K562 (cell line): ENCODE results near the gene CREB3L2. TPM values are rescaled to one million over a fixed set of nuclear protein-coding genes. Genes with fewer than 3 reads are reported as not detected.

Experiments used
- ATAC-seq: fragments of 200-7000 bp; cut with Tn5 transposase; 3 replicates; pipeline ENCODE4 v1.9.1; 2020; ENCODE audit warnings: moderate library complexity
- BruUV-seq: library from RNA; stranded (reverse); fragments of 400-500 nt; replicated peaks from 2 replicates; lab custom pipeline; 2021; lab: Mats Ljungman, UMichigan
- CTCF ChIA-PET: fragments of 300-600 bp; formaldehyde crosslinking; extraction: SDS; loops from one replicate; lab custom pipeline; 2021; ENCODE audit warnings: low intra/inter-chr PET ratio; lab: Yijun Ruan, JAX
- POLR2A ChIA-PET: fragments of 300-600, 350-650 bp; sonication (Branson Sonifier 250); formaldehyde crosslinking; extraction: SDS; loops from one replicate; lab custom pipeline; 2021; ENCODE audit warnings: antibody characterized with exemption, inconsistent platforms; lab: Yijun Ruan, JAX
- DNase-seq, 4 experiments: peaks; one replicate each; pipeline versions ENCODE4 v3.0.0 to v3.0.0-alpha.2; 2011 to 2018; ENCODE audit warnings: low spot score in 3 of 4, mixed read lengths in 3 of 4; ENCODE audit errors: extremely low read depth in 1 of 4
- FAIRE-seq: peaks from 2 replicates; lab custom pipeline; 2011; peaks lifted over from hg19 to GRCh38; lab: Jason Lieb, UNC
- H2AFZ ChIP-seq: 2 replicates; pipeline ENCODE4 v1.6.0; 2011; ENCODE audit warnings: low read depth, low read length, control low read depth, inconsistent platforms
- H3K27ac ChIP-seq: fragments of 200-600 bp; 3 replicates; pipeline ENCODE4 v1.8.0; 2011; ENCODE audit warnings: low read depth, mild to moderate bottlenecking, control low read depth, inconsistent platforms, low read length, moderate library complexity, mixed read lengths; ENCODE audit errors: extremely low read depth
- H3K27me3 ChIP-seq, 2 experiments: fragments of 300-600 bp in 1 of 2; 2 replicates in 1 of 2; 3 replicates in 1 of 2; pipeline versions ENCODE4 v1.6.0 to v1.8.0; 2011; ENCODE audit warnings: inconsistent platforms in 2 of 2, low read length in 2 of 2, mild to moderate bottlenecking in 1 of 2, mixed read lengths in 1 of 2, moderate library complexity in 1 of 2; ENCODE audit not compliant: control insufficient read depth in 2 of 2, insufficient read depth in 2 of 2
- H3K36me3 ChIP-seq: fragments of 300-600 bp; 3 replicates; pipeline ENCODE4 v1.8.0; 2011; ENCODE audit warnings: mild to moderate bottlenecking, low read length, inconsistent platforms; ENCODE audit not compliant: control insufficient read depth, insufficient read depth
- H3K4me1 ChIP-seq, 2 experiments: fragments of 200-600 bp in 1 of 2; replicated peaks in 1 of 2; 2 replicates in 1 of 2; 3 replicates in 1 of 2; pipeline versions ENCODE4 v1.5.1 to v1.8.0; 2011; ENCODE audit warnings: inconsistent platforms in 2 of 2, low read length in 2 of 2, mild to moderate bottlenecking in 1 of 2, mixed read lengths in 1 of 2, moderate library complexity in 1 of 2; ENCODE audit not compliant: control insufficient read depth in 2 of 2, insufficient read depth in 2 of 2
- H3K4me2 ChIP-seq: 2 replicates; pipeline ENCODE4 v1.6.1; 2011; ENCODE audit warnings: low read length, control low read depth, inconsistent platforms, mixed read lengths; ENCODE audit not compliant: insufficient read depth
- H3K4me3 ChIP-seq: fragments of 200-600 bp; sonication (generic), shearing (Covaris generic); 2 replicates; pipeline ENCODE4 v1.5.1; 2016; ENCODE audit warnings: control low read depth, inconsistent platforms
- H3K79me2 ChIP-seq: fragments of 200-600 bp; 3 replicates; pipeline ENCODE4 v1.8.0; 2011; ENCODE audit warnings: low read length, inconsistent platforms; ENCODE audit not compliant: control insufficient read depth, insufficient read depth
- H3K9ac ChIP-seq, 2 experiments: 2 replicates each; pipeline versions ENCODE4 v1.6.0 to v1.6.1; 2011; ENCODE audit warnings: low read depth in 2 of 2, low read length in 2 of 2, control low read depth in 1 of 2, inconsistent platforms in 1 of 2, mild to moderate bottlenecking in 1 of 2, mixed read lengths in 1 of 2; ENCODE audit not compliant: insufficient read depth in 1 of 2
- H3K9me1 ChIP-seq: one replicate; pipeline ENCODE4 v1.6.0; 2011; ENCODE audit warnings: inconsistent platforms, mild to moderate bottlenecking, low read length, moderate library complexity; ENCODE audit not compliant: control insufficient read depth, insufficient read depth
- H3K9me3 ChIP-seq: replicated peaks from 2 replicates; pipeline ENCODE4 v1.5.1; 2011; ENCODE audit warnings: low read depth, low read length, inconsistent platforms; ENCODE audit not compliant: control insufficient read depth, insufficient read depth
- H4K20me1 ChIP-seq: replicated peaks from 2 replicates; pipeline ENCODE4 v1.6.1; 2011; ENCODE audit warnings: low read length, inconsistent platforms, mixed read lengths; ENCODE audit not compliant: control insufficient read depth, insufficient read depth
- ATF4 ChIP-seq: fragments of 450-650 bp; formaldehyde crosslinking; IDR thresholded peaks from 2 replicates; pipeline ENCODE4 v1.4.0; 2022; ENCODE audit warnings: mild to moderate bottlenecking, moderate library complexity
- ATF7 ChIP-seq: fragments of 450-650 bp; IDR thresholded peaks from 2 replicates; pipeline ENCODE4 v1.7.1; 2014; ENCODE audit warnings: mild to moderate bottlenecking, moderate library complexity
- BRCA1 ChIP-seq, 2 experiments: fragments of 450-650 bp in 1 of 2; sonication (generic) in 1 of 2; formaldehyde crosslinking in 1 of 2; IDR thresholded peaks; 2 replicates each; pipeline versions ENCODE4 v1.5.0 to v1.6.1; 2017 to 2020; ENCODE audit warnings: mild to moderate bottlenecking in 1 of 2, missing genetic modification reagents in 1 of 2
- CBX3 ChIP-seq, 2 experiments: IDR thresholded peaks; 1 replicate in 1 of 2; 2 replicates in 1 of 2; pipeline ENCODE4 v1.6.1; 2012; ENCODE audit warnings: inconsistent platforms in 2 of 2, low read length in 2 of 2, borderline replicate concordance in 1 of 2, control low read depth in 1 of 2
- CREB3 ChIP-seq: fragments of 450-650 bp; conservative IDR thresholded peaks from 2 replicates; pipeline ENCODE4 v1.6.1; 2016; ENCODE audit warnings: missing genetic modification characterization, low read depth, mild to moderate bottlenecking, missing compliant biosample characterization, moderate library complexity
- CXXC5 ChIP-seq: fragments of 250-450 bp; sonication (Bioruptor Pico); IDR thresholded peaks from 2 replicates; pipeline ENCODE4 v1.8.0; 2022; ENCODE audit warnings: inconsistent platforms, mild to moderate bottlenecking, moderate library complexity
- FOXA3 ChIP-seq, 2 experiments: fragments of 450-650 bp in 1 of 2; sonication (generic) in 1 of 2; formaldehyde crosslinking; IDR thresholded peaks in 1 of 2; conservative IDR thresholded peaks in 1 of 2; 2 replicates each; pipeline versions ENCODE4 v1.4.0 to v1.8.0; 2020 to 2022; ENCODE audit warnings: mild to moderate bottlenecking in 2 of 2, missing genetic modification reagents in 1 of 2
- HIVEP1 ChIP-seq: fragments of 250-450 bp; sonication (Bioruptor Pico); IDR thresholded peaks from 2 replicates; pipeline ENCODE4 v1.4.0; 2020; ENCODE audit warnings: mild to moderate bottlenecking
- IRF1 ChIP-seq: sonication (generic); formaldehyde crosslinking; IDR thresholded peaks from 2 replicates; pipeline ENCODE4 v1.8.0; 2022; ENCODE audit warnings: missing genetic modification reagents, mild to moderate bottlenecking, borderline replicate concordance
- IRF2 ChIP-seq: sonication (generic); formaldehyde crosslinking; IDR thresholded peaks from 2 replicates; pipeline ENCODE4 v1.8.1; 2022; ENCODE audit warnings: mild to moderate bottlenecking, missing genetic modification reagents
- MAZ ChIP-seq, 2 experiments: fragments of 450-650 bp in 1 of 2; sonication (generic) in 1 of 2; formaldehyde crosslinking; IDR thresholded peaks in 1 of 2; conservative IDR thresholded peaks in 1 of 2; 2 replicates each; pipeline versions ENCODE4 v1.4.0 to v1.5.0; 2020; ENCODE audit warnings: mild to moderate bottlenecking in 1 of 2, missing genetic modification reagents in 1 of 2
- NELFE ChIP-seq: IDR thresholded peaks from 2 replicates; pipeline ENCODE4 v1.6.1; 2011; ENCODE audit warnings: mild to moderate bottlenecking; ENCODE audit not compliant: insufficient read depth, insufficient read length
- RAD51 ChIP-seq: fragments of 450-650 bp; IDR thresholded peaks from 2 replicates; pipeline ENCODE4 v1.7.1; 2016; ENCODE audit warnings: low read depth, mild to moderate bottlenecking, borderline replicate concordance
- SRSF7 ChIP-seq: fragments of 200-400 bp; formaldehyde crosslinking; optimal IDR thresholded peaks from 2 replicates; pipeline ENCODE3; 2017; ENCODE audit warnings: mild to moderate bottlenecking, low read depth, low read length
- ZBTB12 ChIP-seq: fragments of 250-450 bp; sonication (Bioruptor Pico); IDR thresholded peaks from 2 replicates; pipeline ENCODE4 v1.4.0; 2020
- ZC3H8 ChIP-seq: fragments of 450-650 bp; IDR thresholded peaks from 2 replicates; pipeline ENCODE4 v1.6.1; 2017
- ZNF408 ChIP-seq: fragments of 250-450 bp; sonication (Bioruptor Pico); IDR thresholded peaks from 2 replicates; pipeline ENCODE4 v1.4.0; 2020; ENCODE audit warnings: low read depth, mild to moderate bottlenecking, moderate library complexity
- ZNF584 ChIP-seq: fragments of 200-800 bp; sonication (Bioruptor generic); IDR thresholded peaks from 2 replicates; pipeline ENCODE4 v1.6.1; 2016; ENCODE audit warnings: low read depth, mild to moderate bottlenecking, missing genetic modification characterization, missing compliant biosample characterization
- WGBS: fragments of 100-300 bp; shearing (Covaris generic); methylation state at CpG from one replicate; pipeline ENCODE4 v1.1.6; 2016; ENCODE audit warnings: low coverage, mixed read lengths; ENCODE audit not compliant: insufficient coverage; ENCODE audit errors: missing lambda C conversion rate; 5-methylcytosine and 5-hydroxymethylcytosine counted together
- in situ Hi-C: fragments of 300-500 bp; cut with MboI; formaldehyde crosslinking; loops from 4 replicates; pipeline ENCODE4 v1.15.0; 2018; ENCODE audit warnings: inconsistent platforms, mixed read lengths
- intact Hi-C: fragments of 100-400 bp; cut with micrococcal nuclease; formaldehyde crosslinking; loops from 2 replicates; pipeline ENCODE4 v1.14.2; 2022
- polyA plus RNA-seq, 8 experiments: library from polyadenylated mRNA; depleted of rRNA in 4 of 8; stranded (reverse) in 5 of 8; unstranded in 3 of 8; fragments of >200 nt; fragmentation: Nextera tagmentation in 2 of 8; fragmentation: Illumina TruSeq in 1 of 8; extraction: Ambion mirVana in 2 of 8; extraction: Trizol in 1 of 8; gene quantifications; 2 replicates each; pipeline versions ENCODE4 v1.2.1 to v1.2.3, GENCODE V29; 2011 to 2014; ENCODE audit warnings: inconsistent platforms in 1 of 8, missing spikeins in 1 of 8
- total RNA-seq, 7 experiments: library from RNA; depleted of rRNA in 6 of 7; stranded (reverse); fragments of >200 nt in 6 of 7; fragmentation: Illumina TruSeq in 2 of 7; extraction: Trizol in 2 of 7; gene quantifications; 2 replicates each; pipeline versions ENCODE4 v1.2.1 to v1.2.3, GENCODE V29; 2011 to 2021; ENCODE audit warnings: low replicate concordance in 1 of 7

The CREB3L2 gene
- total and polyA plus RNA-seq, 9 of the 15 experiments (the other 6 are each of a cell fraction or from before 2014, with no cell fraction given), result 7.1 to 45.6 (median 15.8) TPM

- in situ Hi-C loops (loop anchor here (25.0 kb wide), 1 partner anchor 1396 kb away; the partner anchor contains the start of gene LUC7L2), intact Hi-C loops (loop anchor here (2.0 kb wide), 2 partner anchors 32 to 64 kb away; no protein-coding TSS in a partner anchor)
- H3K9ac ChIP-seq, result peak overlapping the region; percentile 58 to 78; a peak in 3 of 4 replicates
- no peak for DNase-seq
- no peaks in the 10 kb centered on the region; the same call in 2 of the 3 replicates for H3K36me3 ChIP-seq
- no peak for FAIRE-seq
- H3K9me3 ChIP-seq, result no peaks in the 10 kb centered on the region
- CTCF ChIA-PET, result no interaction called here
- H3K27me3 ChIP-seq, result no peaks in the 10 kb centered on the region
- H3K9me1 ChIP-seq, result no peaks in the 10 kb centered on the region
- no TSS peak for BruUV-seq
- H3K27ac ChIP-seq, result peak overlapping the region; percentile 82
- ATAC-seq, result peak; percentile 5
- peak overlapping the region; percentile 75 for H3K4me2 ChIP-seq
- H4K20me1 ChIP-seq, result no peaks in the 10 kb centered on the region
- H3K79me2 ChIP-seq, result peaks cover 89% of the 10 kb centered on the region
- WGBS, result 58% methylated on average over 4 of the region's 4 CpGs
- peak overlapping the region; percentile 71; the same call in 1 of the 2 replicates for H2AFZ ChIP-seq
- H3K4me1 ChIP-seq, result peaks cover 46 to 62% of the 10 kb centered on the region in 2 experiments
- POLR2A ChIA-PET, result interaction anchor here (0.6 to 3.6 kb wide), 14 partner anchors 9 to 1415 kb away, joined by 3 to 15 read pairs (median 4); no protein-coding TSS in a partner anchor
- no peak overlapping the region for H3K4me3 ChIP-seq
- no peak for TF ChIP-seq FOXA3 (CRISPR knock-in tag; conservative IDR thresholded peaks at IDR 0.05 in 1 of 2, IDR thresholded peaks at IDR 0.05 in 1 of 2)
- peak; percentile 16; the same call in 1 of the 2 replicates for TF ChIP-seq CXXC5 (CRISPR knock-in tag)
- TF ChIP-seq CBX3 (IDR thresholded peaks at IDR 0.05; ENCODE audit: borderline replicate concordance in 1 of 2, low read length in 2 of 2), result no peak
- no peak for TF ChIP-seq NELFE
- no peak for TF ChIP-seq MAZ (CRISPR knock-in tag; conservative IDR thresholded peaks at IDR 0.05 in 1 of 2, IDR thresholded peaks at IDR 0.05 in 1 of 2)
- no peak for TF ChIP-seq RAD51
- TF ChIP-seq HIVEP1 (CRISPR knock-in tag), result 0 out of 2 replicates have a peak, but pooled peaks have one; percentile 65
- TF ChIP-seq ATF7, result peak; percentile 90
- no peak for TF ChIP-seq IRF1 (CRISPR knock-in tag)
- TF ChIP-seq ZNF584 (CRISPR knock-in tag), result no peak
- TF ChIP-seq BRCA1 (IDR thresholded peaks at IDR 0.05), result no peak
- no peak for TF ChIP-seq BRCA1 (CRISPR knock-in tag; IDR thresholded peaks at IDR 0.05)
- no peak for TF ChIP-seq SRSF7
- TF ChIP-seq ATF4, result no peak
- TF ChIP-seq ZBTB12 (CRISPR knock-in tag), result peak; percentile 53
- TF ChIP-seq ZC3H8, result no peak
- TF ChIP-seq ZNF408 (CRISPR knock-in tag), result no peak
- TF ChIP-seq IRF2 (CRISPR knock-in tag), result no peak
- TF ChIP-seq CREB3 (tag), result no peak
Observed at GRCh38 chr7:137966641-137967142, 35.2 kb downstream of the CREB3L2 start.
